Peyer's patch (tissue), 4 donors: ENCODE measurements around the gene RAPGEF5.

Source experiments
- CTCF ChIP-seq, 6 experiments: fragments of 450-650 bp in 4 of 6; fragments of 200-600 bp in 2 of 6; sonication (generic) in 1 of 6; IDR thresholded peaks; one replicate each; pipeline ENCODE4 v1.5.1; 2017 to 2019; ENCODE audit warnings: antibody characterized with exemption in 6 of 6, mild to moderate bottlenecking in 3 of 6, moderate library complexity in 1 of 6
- POLR2A ChIP-seq, 2 donors: fragments of 450-650 bp; IDR thresholded peaks; one replicate each; pipeline ENCODE4 v1.5.1; 2017; ENCODE audit warnings: antibody characterized with exemption in 2 of 2, mild to moderate bottlenecking in 2 of 2, moderate library complexity in 2 of 2

- no peak for TF ChIP-seq CTCF (IDR thresholded peaks at IDR 0.05)
- no peak for TF ChIP-seq POLR2A (IDR thresholded peaks at IDR 0.05)
These were observed 163.4 kb downstream of the RAPGEF5 start for GRCh38 chr7:22193450-22193983.
